HEK293T (cell line): ENCODE data around the gene CACNA1C.

Experiments used
- ARNT ChIP-seq: fragments of 450-650 bp; IDR thresholded peaks from 2 replicates; pipeline ENCODE4 v1.6.1; 2017; ENCODE audit warnings: mild to moderate bottlenecking
- BHLHE40 ChIP-seq: fragments of 450-650 bp; IDR thresholded peaks from 2 replicates; pipeline ENCODE4 v1.6.1; 2016; ENCODE audit warnings: mild to moderate bottlenecking, moderate library complexity, borderline replicate concordance
- FOXA1 ChIP-seq: fragments of 450-650 bp; IDR thresholded peaks from 2 replicates; pipeline ENCODE4 v1.6.1; 2016; ENCODE audit warnings: mild to moderate bottlenecking
- HDGF ChIP-seq: fragments of 450-650 bp; IDR thresholded peaks from 2 replicates; pipeline ENCODE4 v1.6.1; 2017; ENCODE audit warnings: antibody characterized with exemption, borderline replicate concordance
- LEF1 ChIP-seq: fragments of 450-650 bp; IDR thresholded peaks from 2 replicates; pipeline ENCODE4 v1.6.1; 2017; ENCODE audit warnings: mild to moderate bottlenecking, borderline replicate concordance
- SP1 ChIP-seq: fragments of 450-650 bp; IDR thresholded peaks from 2 replicates; pipeline ENCODE4 v1.6.1; 2017

DNA sequence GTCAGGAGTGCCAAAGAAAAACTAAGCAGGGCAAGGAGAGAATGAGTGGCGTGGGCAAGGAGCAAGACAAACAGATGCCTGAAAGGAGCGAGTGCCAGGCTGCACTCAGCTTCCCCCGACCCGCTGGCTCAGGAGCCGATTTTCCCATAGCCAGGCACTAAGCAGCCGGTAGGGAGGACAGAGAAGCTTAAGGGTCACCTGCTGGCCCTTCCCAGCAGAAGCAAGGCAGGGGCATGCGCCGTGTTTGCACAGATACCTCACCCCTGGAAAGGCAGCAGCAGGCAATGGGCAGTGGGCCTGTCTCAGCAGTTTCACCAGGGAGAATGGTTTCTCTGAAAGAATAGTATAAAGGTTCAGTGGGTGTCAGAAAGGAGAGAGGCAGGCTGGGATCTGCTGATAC, 637.1 kb downstream of the CACNA1C start:
- TF ChIP-seq ARNT (no peak), SP1 (no peak), FOXA1 (no peak), BHLHE40 (no peak), LEF1 (no peak), HDGF (no peak)
